ENCODE measurements around the gene COL18A1.

- TF ChIP-seq CTCF (IDR thresholded peaks at IDR 0.05; ENCODE audit: low read depth, low read length) (no peak), POLR2A (IDR thresholded peaks at IDR 0.05; ENCODE audit: extremely low read depth, insufficient read length) (no peak)
Observed at GRCh38 chr21:45540601-45540970, 135.6 kb downstream of the COL18A1 start.

Measured in NB4 (cell line).